Subcutaneous adipose tissue (tissue), 4 donors: Measurements from ENCODE around the gene PHF23. TPM values are rescaled to one million over a fixed set of nuclear protein-coding genes. Genes with fewer than 3 reads are reported as not detected.

Source experiments
- total RNA-seq, 4 donors: library from RNA; depleted of rRNA; stranded (reverse); fragments of >200 nt; gene quantifications; one replicate each; pipeline ENCODE4 v1.1.0, GENCODE V29; 2016
- TF ChIP-seq, protein P1 (sequence below): fragments of 450-650 bp; IDR thresholded peaks from one replicate; pipeline ENCODE4 v1.5.1; 2016; ENCODE audit warnings: low read depth, mild to moderate bottlenecking, control low read depth, antibody characterized with exemption, moderate library complexity

The PHF23 gene
- total RNA-seq, 4 donors from 2014 or later: 14.5 to 27.6 (median 19.3) TPM

DNA sequence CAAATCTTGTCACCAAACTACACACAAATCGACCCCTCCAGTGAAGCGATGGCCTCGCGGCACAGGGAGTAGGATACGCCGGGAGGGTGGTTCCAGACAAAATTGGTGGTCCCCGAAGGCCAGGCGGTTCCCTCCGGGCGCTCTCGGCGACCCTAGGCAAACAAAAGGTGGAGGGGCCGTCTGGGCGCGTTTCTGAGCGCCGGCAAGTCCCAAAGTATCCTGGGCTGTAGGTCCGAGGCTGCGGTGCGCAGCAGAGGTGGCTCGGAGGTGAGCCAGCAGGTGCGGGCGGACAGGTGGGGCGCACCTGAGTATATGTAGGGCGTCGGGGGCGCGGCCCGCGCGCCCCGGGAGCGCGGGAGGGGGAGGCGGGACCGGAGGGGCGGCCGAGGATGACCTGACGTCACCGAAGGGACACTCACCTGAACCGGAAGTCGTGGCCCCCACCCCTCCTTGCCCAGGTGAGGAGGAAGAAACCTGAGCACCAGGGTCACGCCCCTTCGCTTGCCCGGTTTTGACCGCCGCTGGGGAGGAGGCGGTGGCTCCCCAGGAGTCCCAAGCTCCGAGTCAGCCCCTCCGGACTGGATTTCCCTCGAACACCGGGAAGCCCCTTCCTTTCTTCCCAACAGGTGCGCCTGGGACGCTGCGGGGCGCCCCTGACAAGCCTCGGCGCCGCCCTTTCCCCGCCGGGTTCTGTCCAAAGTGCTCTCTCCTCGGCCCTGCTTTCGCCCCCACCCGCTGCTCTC is 23.1 kb upstream of the PHF23 start, which contains the start of gene CLDN7:
CLDN7 (minus strand) TSS at position 287 of the 743 bp plus-strand sequence. CDS start 435 bp downstream, outside the sequence.
- TF ChIP-seq, protein P1, sequence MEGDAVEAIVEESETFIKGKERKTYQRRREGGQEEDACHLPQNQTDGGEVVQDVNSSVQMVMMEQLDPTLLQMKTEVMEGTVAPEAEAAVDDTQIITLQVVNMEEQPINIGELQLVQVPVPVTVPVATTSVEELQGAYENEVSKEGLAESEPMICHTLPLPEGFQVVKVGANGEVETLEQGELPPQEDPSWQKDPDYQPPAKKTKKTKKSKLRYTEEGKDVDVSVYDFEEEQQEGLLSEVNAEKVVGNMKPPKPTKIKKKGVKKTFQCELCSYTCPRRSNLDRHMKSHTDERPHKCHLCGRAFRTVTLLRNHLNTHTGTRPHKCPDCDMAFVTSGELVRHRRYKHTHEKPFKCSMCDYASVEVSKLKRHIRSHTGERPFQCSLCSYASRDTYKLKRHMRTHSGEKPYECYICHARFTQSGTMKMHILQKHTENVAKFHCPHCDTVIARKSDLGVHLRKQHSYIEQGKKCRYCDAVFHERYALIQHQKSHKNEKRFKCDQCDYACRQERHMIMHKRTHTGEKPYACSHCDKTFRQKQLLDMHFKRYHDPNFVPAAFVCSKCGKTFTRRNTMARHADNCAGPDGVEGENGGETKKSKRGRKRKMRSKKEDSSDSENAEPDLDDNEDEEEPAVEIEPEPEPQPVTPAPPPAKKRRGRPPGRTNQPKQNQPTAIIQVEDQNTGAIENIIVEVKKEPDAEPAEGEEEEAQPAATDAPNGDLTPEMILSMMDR: no peak

DNA sequence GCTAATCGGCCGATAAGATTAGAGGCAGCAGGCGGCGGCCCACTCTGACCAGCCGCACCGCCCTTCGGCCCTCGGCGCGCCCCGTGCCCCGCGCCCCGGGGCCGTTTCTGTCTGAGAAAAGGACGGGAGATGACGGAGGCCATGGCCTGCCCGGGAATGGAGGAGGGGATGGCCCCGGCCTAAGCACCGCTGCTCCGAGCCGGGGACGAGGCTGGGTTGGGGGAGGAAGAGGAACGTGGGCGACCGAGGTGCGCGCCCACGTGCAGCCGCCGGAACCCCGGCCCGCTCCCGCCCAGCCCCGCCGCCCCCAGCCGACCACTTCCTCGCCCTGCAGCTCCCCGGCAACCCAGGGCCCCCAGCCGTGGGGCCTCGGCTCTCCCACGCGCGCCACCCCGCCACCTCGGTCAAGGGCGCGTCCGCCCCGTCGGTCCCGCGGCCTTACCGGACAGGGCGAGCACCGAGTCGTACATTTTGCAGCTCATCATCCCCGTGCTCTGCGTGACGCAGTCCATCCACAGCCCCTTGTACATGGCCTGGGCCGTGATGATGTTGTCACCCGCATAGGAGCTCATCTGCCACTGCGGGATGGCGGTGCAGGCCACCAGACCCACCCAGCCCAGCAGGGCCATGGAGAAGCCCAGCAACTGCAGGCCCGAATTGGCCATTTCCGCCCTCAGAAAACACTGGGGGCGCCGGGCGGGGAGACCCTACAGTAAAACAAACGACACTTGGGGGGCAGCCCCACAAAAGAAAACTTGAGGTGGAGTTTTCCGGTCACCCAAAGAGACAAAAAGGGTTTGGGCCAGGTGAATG is 22.3 kb upstream of the PHF23 start:
- TF ChIP-seq, protein P1: no peak

DNA sequence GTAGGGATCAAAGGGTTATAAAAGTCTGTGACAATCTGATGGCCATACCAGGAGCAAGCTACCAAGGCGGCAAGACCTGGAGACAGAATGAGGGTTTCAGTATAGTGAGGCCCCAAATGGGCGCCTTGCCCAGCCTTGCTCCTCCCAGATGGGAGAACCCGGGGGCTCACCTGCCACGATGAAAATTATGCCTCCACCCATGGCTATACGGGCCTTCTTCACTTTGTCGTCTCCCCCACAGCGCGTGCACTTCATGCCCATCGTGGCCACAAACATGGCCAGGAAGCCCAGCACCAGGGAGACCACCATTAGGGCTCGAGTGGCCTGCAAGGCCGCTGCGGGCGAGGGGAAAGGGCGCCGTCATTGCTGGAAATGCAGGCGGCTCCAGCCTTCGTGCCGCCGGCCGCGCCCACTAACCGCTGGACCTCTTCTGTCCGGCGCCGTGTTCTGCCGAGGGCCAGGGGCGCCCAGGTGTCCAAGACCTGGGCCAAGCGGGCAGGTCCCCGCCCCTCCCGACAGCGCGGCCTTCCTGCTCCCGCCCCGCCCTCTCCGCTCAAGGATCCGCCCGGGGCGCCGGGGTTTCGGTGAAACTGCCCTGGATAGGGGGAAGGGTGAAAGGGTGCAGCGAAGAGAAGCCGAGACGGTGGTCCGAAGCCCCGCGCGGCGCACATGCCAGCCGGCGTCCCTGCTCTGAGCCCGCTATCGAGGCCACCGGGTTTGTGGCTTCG is 21.6 kb upstream of the PHF23 start:
- TF ChIP-seq, protein P1: no peak

DNA sequence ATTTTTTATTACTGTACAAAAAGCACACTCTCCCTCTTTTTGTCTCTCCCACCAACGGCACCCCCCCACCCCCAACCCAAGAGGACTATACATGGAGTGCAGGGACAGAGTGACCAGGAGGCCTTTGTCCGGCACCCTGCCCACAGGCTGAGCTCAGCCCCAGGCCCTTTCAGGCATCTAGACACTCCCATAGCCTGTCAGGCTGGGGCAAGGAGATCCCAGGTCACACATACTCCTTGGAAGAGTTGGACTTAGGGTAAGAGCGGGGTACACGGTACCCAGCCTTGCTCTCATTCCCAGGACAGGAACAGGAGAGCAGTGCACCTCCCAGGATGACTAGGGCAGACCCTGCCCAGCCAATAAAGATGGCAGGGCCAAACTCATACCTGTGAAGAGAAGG is 20.9 kb upstream of the PHF23 start:
- TF ChIP-seq, protein P1: no peak

DNA sequence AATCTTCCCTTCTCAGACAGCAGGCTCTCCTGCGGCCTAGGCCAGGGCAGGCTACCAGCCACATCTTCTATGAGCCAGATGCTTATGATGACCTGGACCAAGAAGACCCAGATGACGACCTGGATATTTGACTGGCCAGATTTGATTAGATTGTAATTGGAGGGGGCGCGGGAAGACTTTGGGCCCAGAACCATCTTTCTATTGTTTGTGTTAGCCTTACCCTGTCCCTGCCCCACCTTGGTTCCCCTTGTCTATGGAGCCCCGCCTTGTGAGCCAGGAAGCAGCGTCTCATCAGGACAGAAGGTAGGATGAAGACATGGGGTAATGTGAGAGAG is 20.3 kb upstream of the PHF23 start:
- TF ChIP-seq, protein P1: no peak

DNA sequence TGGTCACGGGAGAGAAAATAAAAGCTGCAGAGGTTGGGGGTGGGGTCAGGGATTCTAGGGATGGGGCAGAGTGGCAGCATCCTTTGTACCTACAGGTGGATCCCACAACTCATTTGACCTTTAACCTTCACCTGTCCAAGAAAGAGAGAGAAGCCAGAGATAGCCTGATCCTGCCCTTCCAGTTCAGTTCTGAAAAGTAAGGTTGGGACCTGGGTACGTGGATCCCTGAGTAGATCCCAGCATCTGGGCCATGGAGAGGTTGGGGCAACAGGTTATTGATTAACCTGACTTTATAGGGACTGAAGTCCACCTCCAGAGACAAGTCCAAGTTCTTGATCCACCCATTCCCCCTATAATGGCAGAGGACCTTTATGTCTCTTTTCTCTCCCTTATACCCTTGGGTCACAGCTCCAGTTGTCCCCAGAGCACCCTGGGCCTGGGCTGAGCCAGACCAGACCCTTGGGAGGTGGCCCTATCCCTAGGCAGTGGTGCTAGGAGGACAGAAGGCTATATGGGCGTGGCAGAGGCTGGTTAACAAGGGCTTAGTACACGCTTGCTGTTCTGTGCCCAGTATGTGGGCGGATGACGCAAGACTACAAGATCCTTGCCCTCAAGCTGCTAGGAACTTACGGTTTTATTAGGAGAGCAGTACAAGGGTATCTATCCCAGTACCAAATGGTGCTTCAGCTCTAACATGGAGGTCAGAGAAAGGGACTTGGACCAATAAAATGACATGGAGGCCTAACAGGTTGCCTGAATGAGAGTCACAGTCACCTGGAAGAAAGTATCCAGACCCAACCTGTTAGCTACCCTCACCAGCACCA is 19.7 kb upstream of the PHF23 start:
- TF ChIP-seq, protein P1: no peak
